Gastrocnemius medialis (tissue), 4 donors: ENCODE data around the gene ZNF850.

Experiments
- CTCF ChIP-seq, 5 experiments: fragments of 450-650 bp in 3 of 5; fragments of 200-600 bp in 2 of 5; sonication (generic) in 2 of 5; IDR thresholded peaks in 4 of 5; conservative IDR thresholded peaks in 1 of 5; 1 replicate in 4 of 5; 2 replicates in 1 of 5; pipeline ENCODE4 v1.5.1; 2016 to 2019; ENCODE audit warnings: antibody characterized with exemption in 5 of 5, mild to moderate bottlenecking in 3 of 5, moderate library complexity in 3 of 5
- POLR2A ChIP-seq, 2 donors: fragments of 450-650 bp; IDR thresholded peaks; one replicate each; pipeline ENCODE4 v1.6.1; 2017; ENCODE audit warnings: antibody characterized with exemption in 2 of 2, mild to moderate bottlenecking in 2 of 2, moderate library complexity in 2 of 2

- TF ChIP-seq CTCF (IDR thresholded peaks at IDR 0.05 in 4 of 5, conservative IDR thresholded peaks at IDR 0.05 in 1 of 5) (no peak), POLR2A (IDR thresholded peaks at IDR 0.05) (no peak)
Measured at GRCh38 chr19:36672368-36672767, 100.2 kb downstream of the ZNF850 start.
